HG02973 (cell line): ENCODE data around the gene COBLL1.
"Not testable (repeated sequence)": the region's sequence is repeated elsewhere in the genome, so short reads cannot be mapped to it uniquely, and the experiment has no call there.

Experiments
- ATAC-seq: cut with Tn5 transposase; IDR thresholded peaks from one replicate; pipeline ENCODE4 v1.9.1; 2021; ENCODE audit warnings: moderate library complexity; ENCODE audit not compliant: unreplicated experiment

Gene COBLL1

GRCh38 chr2:164841719-164842623, at the start of gene COBLL1:
Gene COBLL1 (minus strand): TSS chr2:164841823. CDS start chr2:164841196, 627 bp downstream.
- peak; percentile 68 for ATAC-seq

DNA sequence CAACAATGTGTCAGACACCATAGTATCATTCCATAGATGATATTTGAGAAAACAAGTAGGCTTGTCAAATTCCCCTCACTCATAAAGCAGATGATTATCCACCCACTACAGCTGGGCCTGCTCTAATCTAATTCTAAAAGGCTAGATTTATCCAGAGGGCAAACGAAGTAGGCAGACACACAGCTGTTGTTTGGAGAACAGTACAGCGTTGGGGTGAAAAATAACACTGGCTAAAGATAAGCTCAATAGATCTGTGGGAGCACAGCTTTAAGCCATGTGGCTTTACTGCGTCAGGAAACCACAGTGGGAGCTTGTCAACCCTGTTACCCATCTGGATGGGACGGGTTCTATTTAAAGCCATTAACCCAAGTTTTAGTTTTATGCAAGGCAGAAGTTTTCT, 48.9 kb upstream of the COBLL1 start:
- ATAC-seq, result no peak

DNA sequence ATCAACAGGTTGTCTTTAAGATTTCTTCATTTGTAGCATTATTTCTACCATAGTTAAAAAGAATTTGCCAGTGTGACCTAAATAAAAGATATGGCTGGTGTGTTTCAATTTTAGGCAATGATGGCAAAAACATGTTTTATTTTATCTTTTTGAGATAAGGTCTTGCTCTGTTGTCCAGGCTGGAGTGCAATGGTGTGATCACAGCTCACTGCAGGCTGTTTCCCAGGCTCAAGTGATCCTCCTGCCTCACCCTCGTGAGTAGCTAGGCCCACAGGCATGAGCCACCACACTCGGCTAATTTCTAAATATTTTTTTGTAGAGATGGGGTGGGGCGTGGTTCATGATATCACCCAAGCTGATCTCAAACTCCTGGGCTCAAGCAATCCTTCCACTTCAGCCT, 47.0 kb upstream of the COBLL1 start:
- ATAC-seq, result no peak

DNA sequence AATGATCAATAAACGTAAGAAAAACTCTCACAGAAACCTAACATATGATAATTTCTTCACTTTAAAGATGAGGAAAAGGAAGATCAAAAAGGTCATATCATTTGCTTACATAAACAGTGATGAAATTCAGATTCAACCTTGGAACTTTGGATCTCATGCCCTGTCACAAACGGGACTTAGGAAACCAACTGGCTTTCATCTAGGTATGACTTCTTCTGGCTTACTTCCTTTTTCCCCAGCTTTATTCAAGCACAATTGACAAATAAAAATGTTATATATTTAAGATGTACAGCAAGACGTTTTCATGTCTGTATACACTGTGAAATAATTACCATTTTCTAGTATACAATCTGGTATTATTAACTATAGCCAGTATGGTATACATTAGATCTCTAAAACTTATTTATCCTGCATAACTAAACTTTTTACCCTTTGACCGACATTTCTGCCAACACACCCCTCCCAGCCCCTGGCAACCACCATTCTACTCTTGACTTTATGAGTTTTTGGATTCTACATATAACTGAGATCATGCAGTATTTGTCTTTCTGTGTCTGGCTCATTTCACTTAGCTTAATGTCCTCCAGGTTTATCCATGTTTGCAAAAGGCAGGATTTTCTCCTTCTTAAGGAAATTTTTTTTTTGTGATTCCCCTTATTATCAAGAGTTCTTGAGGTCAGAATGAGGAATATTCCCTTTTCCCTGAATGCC, 46.0 kb upstream of the COBLL1 start:
- ATAC-seq, result no peak

DNA sequence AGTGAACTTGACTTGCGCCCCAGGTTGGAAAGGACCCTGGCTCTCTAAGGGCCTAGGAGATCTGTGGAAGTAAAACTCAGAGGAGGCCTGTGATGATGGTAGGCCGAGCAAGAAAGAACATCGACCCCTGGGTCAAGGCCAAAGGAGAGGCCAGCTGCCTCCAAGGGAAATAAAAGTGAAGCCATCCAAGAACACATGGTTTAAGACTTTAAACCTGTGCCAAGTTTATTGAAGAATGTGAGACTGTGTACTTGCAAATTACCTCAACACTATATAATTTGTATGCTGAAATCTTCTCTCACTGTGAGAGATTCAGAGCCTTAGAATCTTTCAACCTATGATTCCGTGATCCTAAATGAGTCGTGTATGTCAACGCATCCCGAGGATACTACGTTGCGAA, 40.7 kb upstream of the COBLL1 start:
- no peak for ATAC-seq

DNA sequence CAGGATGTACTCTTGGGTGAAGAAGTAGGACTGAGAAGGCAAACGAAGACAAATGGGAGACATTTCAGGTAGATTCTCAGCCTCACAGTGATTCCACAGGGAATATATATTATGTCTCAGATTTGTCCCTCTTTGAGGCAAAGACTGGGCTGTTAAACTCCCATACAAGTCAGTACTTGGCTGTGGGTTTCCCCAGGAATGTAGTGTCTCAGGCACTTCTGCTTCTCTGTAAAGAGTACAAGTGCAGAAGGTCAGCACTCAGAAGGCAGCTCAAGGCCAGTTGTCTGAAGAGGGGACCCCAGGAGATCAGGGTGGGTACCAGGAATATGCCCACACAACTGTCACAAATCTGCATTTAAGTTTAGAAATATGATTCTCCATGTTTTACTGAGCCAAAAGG, 39.9 kb upstream of the COBLL1 start:
- ATAC-seq, result no peak

DNA sequence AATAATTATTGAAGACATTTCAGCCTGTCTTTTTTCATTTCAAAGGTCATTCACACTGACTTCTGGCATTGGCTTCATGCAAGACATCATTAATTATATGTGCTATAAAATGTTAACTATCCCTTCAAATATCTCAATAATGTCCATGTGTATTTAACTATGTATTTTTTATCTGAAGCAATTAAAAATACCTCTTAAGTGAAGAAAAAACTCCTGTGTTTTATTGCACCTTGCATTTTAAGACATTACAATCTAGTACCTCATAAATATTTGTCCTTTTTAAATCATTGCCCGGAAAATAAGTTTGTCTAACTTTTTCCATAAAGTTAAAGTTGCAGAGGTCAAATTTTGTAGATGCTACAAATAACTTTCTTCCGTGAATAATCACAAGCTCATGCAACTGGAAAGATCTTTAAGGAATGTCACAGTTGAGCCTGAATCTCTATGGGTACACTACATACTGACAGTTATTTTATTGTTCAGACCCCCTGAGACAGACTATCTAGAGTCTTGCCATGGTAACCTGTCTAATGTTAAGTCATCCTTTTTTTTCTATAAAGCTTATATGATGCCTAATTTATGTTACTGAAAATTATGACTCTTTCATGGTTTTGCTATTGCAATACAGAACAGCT, 38.4 kb upstream of the COBLL1 start:
- ATAC-seq, result no peak

GRCh38 chr2:164877927-164878326, 36.3 kb upstream of the COBLL1 start:
- ATAC-seq, result no peak

- no peak for ATAC-seq
Measured at GRCh38 chr2:164877169-164877568, 35.5 kb upstream of the COBLL1 start.

DNA sequence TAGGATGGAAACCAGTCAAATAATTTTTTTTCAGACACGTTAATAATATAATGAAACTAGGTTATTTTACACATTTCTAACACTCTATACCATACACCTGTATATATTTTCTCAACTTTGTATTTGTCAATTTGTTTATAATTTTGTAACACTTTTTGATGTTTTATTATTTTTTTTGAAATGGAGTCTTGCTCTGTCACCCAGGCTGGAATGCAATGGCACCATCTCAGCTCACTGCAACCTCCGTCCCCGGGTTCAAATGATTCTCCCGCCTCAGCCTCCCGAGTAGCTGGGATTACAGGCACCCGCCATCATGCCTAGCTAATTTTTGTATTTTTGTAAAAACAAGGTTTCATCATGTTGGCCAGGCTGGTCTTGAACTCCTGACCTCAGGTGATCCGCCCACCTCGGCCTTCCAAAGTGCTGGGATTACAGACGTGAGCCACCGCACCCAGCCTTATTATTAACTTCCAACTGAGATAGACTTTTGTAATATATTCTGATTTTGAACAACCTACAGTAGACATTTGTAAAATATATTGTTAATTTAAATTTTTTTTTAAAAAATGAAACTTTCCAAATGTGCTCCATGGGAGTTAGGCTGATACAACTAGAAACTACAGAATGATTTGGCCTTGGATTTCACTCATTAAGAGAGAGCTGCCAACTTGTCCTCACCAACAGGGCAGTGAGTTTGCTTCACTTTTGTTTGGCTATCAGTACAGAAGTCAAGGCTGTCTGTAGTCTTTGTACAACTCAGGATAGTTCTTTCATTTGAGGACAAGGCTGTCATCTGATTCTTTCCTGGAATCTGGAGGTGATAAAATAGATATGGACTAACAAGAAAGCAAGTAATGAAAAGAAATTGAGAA, 33.9 kb upstream of the COBLL1 start:
- no peak for ATAC-seq

GRCh38 chr2:164873210-164873908, 31.7 kb upstream of the COBLL1 start:
- ATAC-seq, result no peak

DNA sequence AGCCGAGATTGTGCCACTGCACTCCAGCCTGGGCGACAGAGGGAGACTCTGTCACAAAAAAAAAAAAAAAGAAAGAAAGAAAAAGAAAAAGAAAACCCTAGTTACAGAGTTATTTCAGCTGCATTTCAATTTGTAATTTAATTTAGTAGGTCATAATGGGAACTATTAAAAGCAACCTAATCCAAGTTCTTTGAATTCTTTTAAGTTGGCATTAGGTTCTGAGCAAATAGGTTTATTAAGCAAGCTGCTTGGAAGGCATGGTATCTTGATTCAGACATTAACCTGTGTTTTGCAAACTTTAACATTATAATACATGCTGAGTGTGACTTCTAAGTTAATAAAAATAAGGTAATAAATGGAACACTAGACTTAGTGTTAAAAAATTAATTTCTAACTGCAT, 29.8 kb upstream of the COBLL1 start:
- ATAC-seq, result no peak

DNA sequence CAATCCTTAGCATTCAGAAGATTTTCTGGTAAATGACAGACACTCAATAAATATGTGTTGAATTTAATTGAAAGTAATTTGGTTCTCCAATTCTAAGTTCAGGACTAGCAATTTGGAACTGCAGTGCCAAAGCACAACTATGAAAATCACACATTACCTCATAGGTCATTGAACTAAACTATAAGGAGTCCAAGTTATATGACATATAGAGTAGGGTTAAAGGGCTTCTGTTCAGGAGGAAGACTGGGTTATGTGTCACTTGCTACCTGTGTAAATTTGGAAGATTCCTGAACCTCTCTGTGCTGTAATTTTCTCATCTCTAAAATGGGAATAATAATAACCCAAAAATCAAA, 27.8 kb upstream of the COBLL1 start:
- ATAC-seq, result no peak

DNA sequence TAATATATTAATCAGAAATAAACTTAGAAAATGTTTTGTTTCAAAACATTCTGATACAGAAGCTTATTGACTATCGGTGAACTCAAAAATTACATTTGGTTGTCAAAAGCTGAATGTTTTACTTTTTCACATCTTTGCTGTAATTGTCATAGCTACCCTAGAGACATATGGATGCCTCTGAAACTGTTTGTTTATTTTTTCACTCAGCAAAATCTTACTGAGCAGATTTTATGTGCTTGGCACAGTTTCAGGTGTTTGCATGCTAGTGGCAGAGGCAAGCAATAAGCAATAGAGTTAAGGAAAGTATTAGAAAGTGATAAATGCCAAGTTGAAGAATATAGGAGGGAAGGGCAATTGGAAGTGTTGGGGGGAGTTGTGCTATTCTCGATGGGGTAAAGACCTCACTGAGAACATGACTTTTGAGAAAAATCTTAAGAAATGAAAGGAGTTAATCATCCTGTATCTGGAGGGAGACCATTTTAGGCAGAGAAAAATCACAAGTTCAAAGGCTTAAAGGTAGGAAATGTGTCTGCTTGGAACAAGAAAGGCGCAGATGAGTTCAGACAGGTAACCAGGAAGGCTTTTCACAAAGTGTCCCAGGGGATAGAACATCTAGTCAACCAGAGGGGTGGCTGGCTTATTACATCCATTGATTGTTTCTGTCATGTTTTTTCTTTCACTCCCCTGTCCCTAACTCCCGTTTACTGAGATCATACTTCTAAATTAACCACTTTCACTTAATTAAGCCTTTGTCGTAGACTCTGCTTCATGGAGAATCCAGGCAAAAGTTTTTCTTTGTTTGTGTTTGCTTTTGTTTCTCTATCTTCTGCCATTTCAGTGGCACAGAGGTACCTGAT, 27.2 kb upstream of the COBLL1 start:
- ATAC-seq, result no peak

DNA sequence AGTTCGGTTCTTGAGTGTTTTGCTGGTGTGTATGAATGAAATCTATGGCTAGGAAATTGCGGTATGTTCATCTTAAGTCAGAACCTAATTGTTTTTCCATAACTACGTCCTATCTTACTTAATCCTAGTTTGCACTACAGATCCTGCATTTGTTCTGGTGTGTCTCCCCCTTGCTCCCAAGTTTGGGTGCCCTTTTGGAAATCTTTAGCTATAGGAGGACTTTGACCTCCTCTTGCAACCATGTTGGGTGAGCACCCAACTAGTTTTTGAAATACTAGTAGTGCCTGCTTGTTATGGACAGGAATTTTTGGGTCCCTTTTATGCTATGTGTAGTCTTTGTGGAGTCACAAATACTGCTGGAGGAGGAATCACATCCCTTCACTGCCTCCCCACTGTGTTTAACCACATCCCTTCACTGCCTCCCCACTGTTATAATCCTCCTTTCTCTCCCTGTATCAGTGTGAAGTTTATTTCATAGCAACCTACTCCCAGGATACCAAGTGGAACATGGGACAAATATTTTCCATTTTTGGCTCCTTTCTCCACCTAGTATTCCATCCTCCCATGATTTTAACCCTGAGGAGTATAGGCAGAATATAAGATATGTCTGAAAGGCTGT, 26.3 kb upstream of the COBLL1 start:
- no peak for ATAC-seq

DNA sequence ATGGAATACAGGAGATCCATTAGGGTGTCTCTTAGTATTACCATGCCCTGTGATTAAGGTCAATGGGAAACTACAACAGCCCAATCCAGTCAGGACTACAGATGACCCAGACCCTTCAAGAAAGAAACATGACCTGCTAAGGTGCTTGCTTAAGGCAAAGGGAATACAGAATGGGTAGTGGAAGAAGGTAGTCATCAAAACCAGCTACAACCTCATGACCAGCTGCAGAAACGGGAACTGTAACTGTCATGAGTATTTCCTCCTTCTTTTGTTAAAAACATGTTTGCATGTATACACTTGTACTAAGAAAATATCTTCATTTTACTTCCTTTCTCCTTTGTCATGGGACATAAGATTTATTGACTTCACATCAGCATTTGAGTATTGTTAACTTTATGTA, 24.8 kb upstream of the COBLL1 start:
- not testable (repeated sequence) for ATAC-seq

DNA sequence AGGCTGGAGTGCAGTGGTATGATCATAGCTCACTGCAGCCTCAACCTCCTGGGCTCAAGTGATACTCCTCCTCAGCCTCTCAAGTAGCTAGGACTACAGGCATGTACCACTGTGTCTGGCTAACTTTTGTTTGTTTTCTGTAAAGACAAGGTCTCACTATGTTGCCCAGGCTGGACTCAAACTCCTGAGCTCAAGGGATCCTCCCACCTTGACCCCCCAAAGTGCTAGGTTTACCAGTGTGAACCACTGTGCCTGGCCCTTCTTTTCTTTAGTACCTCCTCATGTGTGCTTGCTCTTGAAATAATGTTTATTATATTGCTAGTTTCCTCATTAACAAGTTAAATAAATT, 19.0 kb upstream of the COBLL1 start:
- no peak for ATAC-seq

- not testable (repeated sequence) for ATAC-seq
Measured at GRCh38 chr2:164859906-164860693, 18.5 kb upstream of the COBLL1 start.
